DND-41 (cell line): ENCODE measurements around the gene PSMD13.

Experiments used
- ATAC-seq: fragments of 200-7000 bp; cut with Tn5 transposase; 3 replicates; pipeline ENCODE4 v1.9.1; 2021; ENCODE audit warnings: low read depth; ENCODE audit not compliant: insufficient read depth
- DNase-seq: peaks from one replicate; pipeline ENCODE4 v3.0.0-alpha.2; 2020
- H2AFZ ChIP-seq: 2 replicates; pipeline ENCODE4 v1.6.0; 2012; ENCODE audit warnings: low read depth, low read length
- H3K27ac ChIP-seq: 2 replicates; pipeline ENCODE4 v1.5.1; 2012; ENCODE audit warnings: low read length, inconsistent platforms
- H3K27me3 ChIP-seq: fragments of 200-600 bp; sonication (generic); 2 replicates; pipeline ENCODE4 v1.6.0; 2012; ENCODE audit warnings: low read length, mild to moderate bottlenecking, inconsistent platforms; ENCODE audit not compliant: insufficient read depth, poor library complexity
- H3K36me3 ChIP-seq: 2 replicates; pipeline ENCODE4 v1.5.1; 2012; ENCODE audit warnings: low read length, inconsistent platforms; ENCODE audit not compliant: insufficient read depth
- H3K4me1 ChIP-seq: 2 replicates; pipeline ENCODE4 v1.5.1; 2012; ENCODE audit warnings: mild to moderate bottlenecking, low read length; ENCODE audit not compliant: insufficient read depth
- H3K4me2 ChIP-seq: 2 replicates; pipeline ENCODE4 v1.6.0; 2012; ENCODE audit warnings: mild to moderate bottlenecking, moderate library complexity, low read length, inconsistent platforms; ENCODE audit not compliant: insufficient read depth
- H3K4me3 ChIP-seq, 2 experiments: fragments of 200-600 bp in 1 of 2; shearing (Covaris generic) in 1 of 2; 2 replicates each; pipeline ENCODE4 v1.5.1; 2012 to 2016; ENCODE audit warnings: inconsistent platforms in 2 of 2, low read length in 2 of 2, mild to moderate bottlenecking in 2 of 2, low read depth in 1 of 2, moderate library complexity in 1 of 2
- H3K79me2 ChIP-seq: 2 replicates; pipeline ENCODE4 v1.6.0; 2012; ENCODE audit warnings: low read length, inconsistent platforms; ENCODE audit not compliant: insufficient read depth
- H3K9ac ChIP-seq: 2 replicates; pipeline ENCODE4 v1.6.0; 2012; ENCODE audit warnings: low read depth, mild to moderate bottlenecking, inconsistent platforms, low read length, moderate library complexity
- H3K9me3 ChIP-seq: 2 replicates; pipeline ENCODE4 v1.5.1; 2012; ENCODE audit warnings: low read length, moderate library complexity, mild to moderate bottlenecking, inconsistent platforms; ENCODE audit not compliant: insufficient read depth, severe bottlenecking
- H4K20me1 ChIP-seq: 2 replicates; pipeline ENCODE4 v1.6.0; 2012; ENCODE audit warnings: low read length; ENCODE audit not compliant: insufficient read depth
- EZH2 ChIP-seq: IDR thresholded peaks from 3 replicates; pipeline ENCODE4 v1.6.1; 2012; ENCODE audit warnings: borderline replicate concordance, low read depth, mild to moderate bottlenecking, moderate library complexity, low read length, inconsistent platforms; ENCODE audit not compliant: severe bottlenecking
- TF ChIP-seq, protein P1 (sequence below): IDR thresholded peaks from 2 replicates; pipeline ENCODE4 v1.5.1; 2012; ENCODE audit warnings: borderline replicate concordance, low read length, moderate library complexity, mild to moderate bottlenecking; ENCODE audit not compliant: poor library complexity, severe bottlenecking; ENCODE audit errors: extremely low read depth

PSMD13 gene

DNA sequence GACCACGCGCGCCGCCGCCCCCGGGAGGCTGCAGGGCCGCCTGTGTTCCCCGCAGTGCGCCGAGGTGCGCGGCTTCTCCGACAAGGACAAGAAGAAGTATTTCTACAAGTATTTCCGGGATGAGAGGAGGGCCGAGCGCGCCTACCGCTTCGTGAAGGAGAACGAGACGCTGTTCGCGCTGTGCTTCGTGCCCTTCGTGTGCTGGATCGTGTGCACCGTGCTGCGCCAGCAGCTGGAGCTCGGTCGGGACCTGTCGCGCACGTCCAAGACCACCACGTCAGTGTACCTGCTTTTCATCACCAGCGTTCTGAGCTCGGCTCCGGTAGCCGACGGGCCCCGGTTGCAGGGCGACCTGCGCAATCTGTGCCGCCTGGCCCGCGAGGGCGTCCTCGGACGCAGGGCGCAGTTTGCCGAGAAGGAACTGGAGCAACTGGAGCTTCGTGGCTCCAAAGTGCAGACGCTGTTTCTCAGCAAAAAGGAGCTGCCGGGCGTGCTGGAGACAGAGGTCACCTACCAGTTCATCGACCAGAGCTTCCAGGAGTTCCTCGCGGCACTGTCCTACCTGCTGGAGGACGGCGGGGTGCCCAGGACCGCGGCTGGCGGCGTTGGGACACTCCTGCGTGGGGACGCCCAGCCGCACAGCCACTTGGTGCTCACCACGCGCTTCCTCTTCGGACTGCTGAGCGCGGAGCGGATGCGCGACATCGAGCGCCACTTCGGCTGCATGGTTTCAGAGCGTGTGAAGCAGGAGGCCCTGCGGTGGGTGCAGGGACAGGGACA lies 44.1 kb downstream of the PSMD13 start:
- H3K4me3 ChIP-seq: no peak overlapping the region
- no peaks in the 10 kb centered on the region for H3K79me2 ChIP-seq
- no peak for ATAC-seq
- no peak overlapping the region for H3K9ac ChIP-seq
- H3K27ac ChIP-seq: no peak overlapping the region
- H3K4me1 ChIP-seq: peaks cover 10% of the 10 kb centered on the region
- no peaks in the 10 kb centered on the region for H3K9me3 ChIP-seq
- DNase-seq: no peak
- no peaks in the 10 kb centered on the region for H3K36me3 ChIP-seq
- H3K27me3 ChIP-seq: no peaks in the 10 kb centered on the region
- no peak overlapping the region for H3K4me2 ChIP-seq
- H4K20me1 ChIP-seq: no peaks in the 10 kb centered on the region
- no peak overlapping the region for H2AFZ ChIP-seq
- TF ChIP-seq, protein P1, sequence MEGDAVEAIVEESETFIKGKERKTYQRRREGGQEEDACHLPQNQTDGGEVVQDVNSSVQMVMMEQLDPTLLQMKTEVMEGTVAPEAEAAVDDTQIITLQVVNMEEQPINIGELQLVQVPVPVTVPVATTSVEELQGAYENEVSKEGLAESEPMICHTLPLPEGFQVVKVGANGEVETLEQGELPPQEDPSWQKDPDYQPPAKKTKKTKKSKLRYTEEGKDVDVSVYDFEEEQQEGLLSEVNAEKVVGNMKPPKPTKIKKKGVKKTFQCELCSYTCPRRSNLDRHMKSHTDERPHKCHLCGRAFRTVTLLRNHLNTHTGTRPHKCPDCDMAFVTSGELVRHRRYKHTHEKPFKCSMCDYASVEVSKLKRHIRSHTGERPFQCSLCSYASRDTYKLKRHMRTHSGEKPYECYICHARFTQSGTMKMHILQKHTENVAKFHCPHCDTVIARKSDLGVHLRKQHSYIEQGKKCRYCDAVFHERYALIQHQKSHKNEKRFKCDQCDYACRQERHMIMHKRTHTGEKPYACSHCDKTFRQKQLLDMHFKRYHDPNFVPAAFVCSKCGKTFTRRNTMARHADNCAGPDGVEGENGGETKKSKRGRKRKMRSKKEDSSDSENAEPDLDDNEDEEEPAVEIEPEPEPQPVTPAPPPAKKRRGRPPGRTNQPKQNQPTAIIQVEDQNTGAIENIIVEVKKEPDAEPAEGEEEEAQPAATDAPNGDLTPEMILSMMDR: no peak
- no peak for TF ChIP-seq EZH2

DNA sequence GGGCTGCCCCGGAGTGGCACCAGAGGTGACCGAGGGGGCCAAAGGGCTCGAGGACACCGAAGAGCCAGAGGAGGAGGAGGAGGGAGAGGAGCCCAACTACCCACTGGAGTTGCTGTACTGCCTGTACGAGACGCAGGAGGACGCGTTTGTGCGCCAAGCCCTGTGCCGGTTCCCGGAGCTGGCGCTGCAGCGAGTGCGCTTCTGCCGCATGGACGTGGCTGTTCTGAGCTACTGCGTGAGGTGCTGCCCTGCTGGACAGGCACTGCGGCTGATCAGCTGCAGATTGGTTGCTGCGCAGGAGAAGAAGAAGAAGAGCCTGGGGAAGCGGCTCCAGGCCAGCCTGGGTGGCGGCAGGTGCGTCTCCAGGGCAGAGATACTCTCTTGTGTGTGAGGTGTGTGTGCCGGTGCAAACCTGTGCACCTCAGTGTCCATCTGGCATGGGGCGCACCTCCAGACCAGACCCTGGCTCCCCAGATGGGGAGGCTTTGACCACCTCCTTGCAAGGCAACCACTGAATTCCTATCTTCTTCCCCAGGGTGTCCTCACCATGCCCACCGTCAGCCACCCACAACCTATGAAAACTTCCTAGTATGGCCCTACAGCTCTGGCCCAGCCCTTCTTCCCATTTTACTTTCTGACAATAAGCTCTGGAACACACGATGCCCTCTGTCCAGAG lies 44.8 kb downstream of the PSMD13 start:
- Histone ChIP-seq H3K9me3 (no peaks in the 10 kb centered on the region), H3K4me1 (peaks cover 10% of the 10 kb centered on the region), H3K4me2 (no peak overlapping the region), H3K79me2 (no peaks in the 10 kb centered on the region), H3K27me3 (no peaks in the 10 kb centered on the region), H2AFZ (no peak overlapping the region), H3K36me3 (no peaks in the 10 kb centered on the region), H4K20me1 (no peaks in the 10 kb centered on the region), H3K4me3 (no peak overlapping the region), H3K27ac (no peak overlapping the region), H3K9ac (no peak overlapping the region)
- no peak for ATAC-seq
- TF ChIP-seq, protein P1: no peak
- no peak for TF ChIP-seq EZH2
- DNase-seq: no peak

DNA sequence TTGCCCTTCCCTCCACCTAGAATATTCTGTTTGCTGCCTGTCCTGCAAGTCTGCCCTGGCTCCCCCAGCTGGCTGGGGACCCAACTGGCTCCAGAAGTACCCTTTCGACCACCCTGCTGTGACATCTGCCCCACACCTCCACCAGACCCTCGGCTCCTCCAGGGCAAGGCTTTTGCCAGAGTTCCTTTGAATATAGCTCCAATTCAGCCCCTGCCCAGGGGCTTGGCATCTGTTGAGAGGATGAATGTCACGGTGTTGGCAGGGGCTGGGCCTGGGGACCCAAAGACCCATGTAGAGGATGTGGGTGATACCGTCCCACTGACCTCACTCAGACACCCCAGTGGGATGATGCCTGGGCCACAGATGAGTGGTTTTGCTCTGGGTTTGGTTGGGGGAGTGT lies 45.4 kb downstream of the PSMD13 start:
- no peaks in the 10 kb centered on the region for H4K20me1 ChIP-seq
- H3K4me2 ChIP-seq: no peak overlapping the region
- H3K4me3 ChIP-seq: no peak overlapping the region
- H2AFZ ChIP-seq: no peak overlapping the region
- TF ChIP-seq EZH2: no peak
- TF ChIP-seq, protein P1: no peak
- no peaks in the 10 kb centered on the region for H3K9me3 ChIP-seq
- no peak overlapping the region for H3K27ac ChIP-seq
- H3K4me1 ChIP-seq: peaks cover 13% of the 10 kb centered on the region
- DNase-seq (no peak), ATAC-seq (no peak)
- no peaks in the 10 kb centered on the region for H3K36me3 ChIP-seq
- H3K9ac ChIP-seq: no peak overlapping the region
- H3K27me3 ChIP-seq: no peaks in the 10 kb centered on the region
- no peaks in the 10 kb centered on the region for H3K79me2 ChIP-seq
